GM08714 (cell line): ENCODE results near the gene GNAO1.

Source experiments
- H3K4me3 ChIP-seq: fragments of 200-500 bp; sonication (Bioruptor generic); 2 replicates; pipeline ENCODE4 v1.5.1; 2014; ENCODE audit warnings: mild to moderate bottlenecking, low read length, inconsistent platforms
- ZNF274 ChIP-seq: IDR thresholded peaks from 2 replicates; pipeline ENCODE4 v1.6.1; 2012; ENCODE audit warnings: mild to moderate bottlenecking, low read depth, low read length

The GNAO1 gene

GRCh38 chr16:56244612-56245011 is 53.3 kb downstream of the GNAO1 start:
- TF ChIP-seq ZNF274, result no peak
- H3K4me3 ChIP-seq, result no peak overlapping the region

- no peak overlapping the region for H3K4me3 ChIP-seq
- TF ChIP-seq ZNF274, result no peak
Measured at GRCh38 chr16:56245197-56245596, 53.9 kb downstream of the GNAO1 start.

GRCh38 chr16:56246051-56246817 is 54.9 kb downstream of the GNAO1 start:
- no peak overlapping the region for H3K4me3 ChIP-seq
- no peak for TF ChIP-seq ZNF274

GRCh38 chr16:56247018-56247417 is 55.7 kb downstream of the GNAO1 start:
- H3K4me3 ChIP-seq, result no peak overlapping the region
- no peak for TF ChIP-seq ZNF274

DNA sequence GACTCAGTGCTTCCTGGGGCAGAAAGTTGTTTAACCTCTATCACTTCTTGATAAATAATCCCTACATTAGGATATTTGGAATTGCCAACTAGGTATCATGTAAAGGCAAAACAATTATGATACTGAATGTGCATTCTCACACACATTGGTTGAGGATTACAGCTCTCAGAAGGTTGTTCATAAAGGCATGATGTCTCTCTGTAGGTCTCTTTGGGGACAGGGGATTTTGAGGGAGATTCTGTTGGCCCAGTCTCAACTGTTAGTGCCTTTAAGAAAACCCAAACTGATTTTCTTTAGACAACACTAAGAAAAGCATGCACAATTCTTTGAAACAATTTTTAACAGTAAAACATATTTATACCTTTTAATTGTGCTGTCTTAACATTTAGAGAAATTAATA is 56.5 kb downstream of the GNAO1 start:
- no peak for TF ChIP-seq ZNF274
- H3K4me3 ChIP-seq, result no peak overlapping the region

DNA sequence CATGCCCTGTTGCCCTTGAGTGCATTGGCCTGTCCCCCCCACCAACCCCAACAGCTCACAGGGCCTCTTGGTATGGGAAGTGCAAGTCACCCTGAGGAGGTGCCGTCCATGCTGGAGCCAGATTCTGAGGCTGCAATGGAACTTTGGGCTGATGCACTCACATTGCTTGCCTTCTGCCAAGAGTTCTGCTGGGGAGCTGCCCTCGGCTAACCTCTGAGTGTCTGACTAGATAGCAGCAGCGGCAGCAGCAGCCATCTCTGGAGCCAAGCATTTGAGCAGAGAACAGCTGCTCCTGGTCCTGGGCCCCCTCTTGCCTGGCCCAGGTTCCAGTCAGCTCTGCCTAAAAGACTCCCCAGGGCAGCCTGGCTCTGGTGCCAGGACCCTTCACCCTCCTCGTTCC is 61.5 kb downstream of the GNAO1 start:
- no peak for TF ChIP-seq ZNF274
- H3K4me3 ChIP-seq, result no peak overlapping the region

DNA sequence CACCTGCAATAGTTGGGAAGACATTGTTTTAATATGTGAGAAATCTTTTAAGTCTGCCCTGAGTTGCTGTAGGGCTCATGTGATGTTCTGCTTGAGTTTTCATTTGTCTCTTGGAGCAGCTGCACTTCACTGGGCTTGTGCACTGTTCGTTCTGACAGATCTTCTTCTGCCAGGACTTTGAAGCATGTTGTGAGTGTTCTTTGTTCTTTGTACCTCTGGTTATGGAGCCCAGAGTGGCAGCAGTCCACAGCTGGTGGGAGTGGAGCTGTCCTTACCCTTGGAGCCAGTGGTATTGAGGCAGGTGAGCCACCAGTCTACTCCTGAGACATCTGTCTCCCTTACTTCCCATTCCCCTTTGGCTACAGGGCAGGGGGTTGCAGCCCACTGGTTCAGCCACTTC is 64.6 kb downstream of the GNAO1 start:
- no peak for TF ChIP-seq ZNF274
- no peak overlapping the region for H3K4me3 ChIP-seq

- no peak overlapping the region for H3K4me3 ChIP-seq
- no peak for TF ChIP-seq ZNF274
Measured at GRCh38 chr16:56257239-56257638, 66.0 kb downstream of the GNAO1 start.

DNA sequence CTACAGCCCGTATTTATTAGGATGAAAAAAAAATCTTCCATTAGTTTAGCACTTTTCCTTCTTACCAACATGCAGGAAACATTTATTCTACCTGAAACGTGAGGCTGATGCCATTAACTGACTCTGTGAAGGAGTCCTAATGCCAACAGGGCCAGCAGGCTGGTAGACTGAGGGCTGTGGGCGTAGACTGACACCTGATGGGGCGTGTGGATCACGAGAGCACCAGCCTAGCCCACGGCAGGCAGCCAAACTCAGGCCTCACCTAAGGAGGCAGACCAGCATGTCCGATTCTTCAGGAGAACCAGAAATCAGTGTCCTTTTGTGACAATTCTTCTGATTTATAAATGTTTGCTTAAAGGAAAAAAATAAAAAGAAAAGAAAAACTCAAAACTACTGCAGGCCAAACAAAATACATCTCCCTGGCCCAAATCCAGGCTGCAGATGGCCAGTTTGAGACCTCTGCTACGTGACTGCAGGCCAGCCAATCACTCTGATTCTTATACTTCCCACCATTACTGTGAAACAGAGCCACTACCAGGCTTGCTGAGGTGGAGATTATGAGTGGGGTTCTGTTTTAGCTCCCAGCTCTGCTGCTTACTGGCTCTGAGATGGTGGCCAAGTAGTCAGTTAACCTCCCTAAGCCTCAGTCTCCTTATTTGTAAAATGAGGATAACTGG is 66.5 kb downstream of the GNAO1 start:
- no peak overlapping the region for H3K4me3 ChIP-seq
- no peak for TF ChIP-seq ZNF274

GRCh38 chr16:56258508-56259424 is 67.5 kb downstream of the GNAO1 start:
- no peak overlapping the region for H3K4me3 ChIP-seq
- no peak for TF ChIP-seq ZNF274

DNA sequence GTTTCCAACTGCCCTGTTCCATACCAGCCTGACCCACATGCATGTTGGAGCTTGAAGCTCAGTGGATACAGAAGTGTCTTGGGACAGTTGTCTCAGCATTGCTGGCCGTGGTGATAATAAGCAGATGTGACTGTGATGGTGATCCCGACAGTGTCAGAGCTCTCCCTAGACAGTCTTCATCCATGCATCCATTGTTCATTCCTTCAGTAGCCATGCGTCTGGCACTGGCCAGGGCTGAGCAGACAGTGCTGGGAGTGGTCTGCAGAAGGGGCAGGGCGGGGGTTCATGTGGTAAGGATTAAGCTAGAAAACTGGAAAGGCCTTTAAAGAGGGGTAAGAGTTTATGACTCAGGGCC is 68.1 kb downstream of the GNAO1 start:
- no peak overlapping the region for H3K4me3 ChIP-seq
- no peak for TF ChIP-seq ZNF274

GRCh38 chr16:56260378-56261160 is 69.3 kb downstream of the GNAO1 start:
- H3K4me3 ChIP-seq, result no peak overlapping the region
- TF ChIP-seq ZNF274, result no peak

DNA sequence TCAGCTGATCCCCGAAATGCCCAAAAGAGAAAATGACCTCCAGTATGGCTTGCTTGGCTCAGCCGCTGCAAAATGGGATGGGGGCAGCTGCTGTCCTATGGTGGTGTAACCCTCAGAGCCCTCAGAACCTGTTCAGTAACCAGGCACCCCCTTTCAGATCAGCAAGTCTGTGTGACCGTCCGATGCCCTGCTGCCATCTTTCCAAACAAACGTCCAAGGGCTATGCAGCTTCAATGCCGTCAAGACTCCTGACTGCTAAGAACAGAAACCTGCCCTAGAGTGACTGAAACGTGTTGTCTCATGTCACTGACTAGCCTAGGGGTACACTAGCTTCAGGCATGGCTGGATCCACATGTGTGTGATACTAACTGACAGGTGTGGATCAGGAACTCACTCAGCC is 70.4 kb downstream of the GNAO1 start:
- H3K4me3 ChIP-seq, result no peak overlapping the region
- TF ChIP-seq ZNF274, result no peak

- no peak overlapping the region for H3K4me3 ChIP-seq
- no peak for TF ChIP-seq ZNF274
Measured at GRCh38 chr16:56262148-56262547, 70.9 kb downstream of the GNAO1 start.
